ENCODE measurements around the gene ZWILCH.
"Not testable (repeated sequence)": the region's sequence is repeated elsewhere in the genome, so short reads cannot be mapped to it uniquely, and the experiment has no call there.

Gene ZWILCH

DNA sequence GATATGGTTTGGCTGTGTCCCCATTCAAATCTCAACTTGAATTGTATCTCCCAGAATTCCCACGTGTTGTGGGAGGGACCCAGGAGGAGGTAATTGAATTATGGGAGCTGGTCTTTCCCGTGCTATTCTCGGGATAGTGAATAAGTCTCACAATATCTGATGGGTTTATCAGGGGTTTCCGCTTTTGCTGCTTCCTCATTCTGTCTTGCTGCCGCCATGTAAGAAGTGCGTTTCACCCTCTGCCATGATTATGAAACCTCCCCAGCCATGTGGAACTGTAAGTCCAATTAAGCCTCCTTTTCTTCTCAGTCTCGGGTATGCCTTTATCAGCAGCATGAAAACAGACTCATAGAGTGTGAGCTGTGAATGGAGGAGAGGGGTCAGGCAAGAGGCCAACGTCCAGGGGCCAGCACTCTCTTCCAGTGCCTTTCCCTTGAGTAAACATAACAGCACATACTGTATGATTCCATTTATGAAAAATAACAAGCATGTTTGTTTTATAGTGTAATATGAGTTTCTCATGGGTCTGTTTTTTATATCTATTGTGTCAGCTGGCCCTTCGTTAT is 76.9 kb downstream of the ZWILCH start:
- DNase-seq (ENCODE audit: low read depth), result no peak

DNA sequence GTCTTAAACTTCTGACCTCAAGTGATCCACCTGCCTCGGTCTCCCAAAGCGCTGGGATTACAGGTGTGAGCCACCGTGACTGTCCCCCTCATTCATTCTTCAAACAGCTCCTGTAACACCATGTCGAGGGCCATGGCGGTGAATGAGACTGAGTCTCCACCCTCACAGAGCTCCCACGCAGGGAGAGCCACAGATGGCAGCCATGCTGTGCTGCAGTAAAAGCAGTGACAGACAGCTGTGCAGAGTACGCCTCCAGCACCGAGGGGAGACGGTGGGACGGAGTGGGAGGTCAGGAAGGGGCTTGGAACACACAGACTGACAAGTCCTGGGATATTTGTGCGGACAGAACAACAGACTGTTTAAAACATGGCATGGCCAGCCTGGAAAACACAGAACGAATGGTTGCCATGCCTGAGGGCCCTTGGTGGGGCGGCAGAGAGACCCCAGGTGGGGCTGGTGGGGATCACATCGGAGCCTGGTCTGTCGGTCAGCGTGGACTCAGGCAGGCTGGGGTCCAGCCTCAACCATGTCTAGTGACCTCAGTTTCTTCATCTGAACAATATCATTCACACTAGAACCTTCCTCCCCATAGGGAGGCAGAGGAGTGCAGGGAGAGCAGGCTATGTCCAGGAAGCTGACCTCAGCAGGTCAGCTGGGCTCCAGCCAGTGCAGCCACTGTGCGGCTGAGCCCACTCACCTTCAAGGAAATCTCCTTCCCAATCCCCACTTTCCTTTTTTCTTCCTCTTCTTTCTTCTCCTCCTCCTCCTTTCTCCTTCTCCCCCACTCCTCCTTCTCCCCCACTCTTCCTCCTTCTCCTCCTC is 81.2 kb downstream of the ZWILCH start:
- DNase-seq (ENCODE audit: low read depth), result no peak

DNA sequence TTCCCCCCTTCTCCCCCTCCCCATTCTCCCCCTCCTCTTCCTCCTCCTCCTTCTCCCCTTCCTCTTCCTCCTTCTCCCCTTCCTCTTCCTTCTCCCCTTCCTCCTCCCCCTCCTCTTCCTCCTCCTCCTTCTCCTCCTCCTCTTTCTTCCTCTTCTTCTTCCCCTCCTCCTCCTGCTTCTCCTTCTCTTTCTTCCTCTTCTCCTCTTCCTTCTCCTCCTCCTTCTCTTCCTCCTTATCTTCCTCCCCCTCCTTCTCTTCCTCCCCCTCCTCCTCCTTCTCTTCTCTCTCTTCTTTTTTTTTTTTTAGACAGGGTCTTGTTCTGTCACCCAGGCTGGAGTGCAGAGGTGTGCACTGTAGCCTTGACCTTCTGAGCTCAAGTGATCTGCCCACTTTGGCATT is 81.9 kb downstream of the ZWILCH start:
- DNase-seq (ENCODE audit: low read depth), result no peak

DNA sequence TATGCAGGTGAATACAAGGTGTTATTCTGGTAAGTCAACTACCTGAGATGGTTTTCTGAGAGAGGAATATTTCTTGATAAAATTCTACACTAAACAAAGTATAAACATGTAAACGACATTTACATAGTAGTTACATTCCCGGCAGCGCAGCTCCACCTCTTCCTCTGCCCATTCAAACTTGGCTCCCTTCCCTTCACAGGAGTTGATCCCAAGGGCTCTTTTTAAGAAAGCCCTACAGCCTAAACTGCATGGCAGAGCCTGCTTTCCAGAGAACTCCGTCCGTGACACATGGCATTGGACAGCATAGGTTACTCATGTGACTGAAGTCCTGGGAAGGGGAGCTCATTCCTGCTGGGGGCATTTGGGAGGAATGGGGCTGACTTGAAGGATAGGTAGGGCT is 82.6 kb downstream of the ZWILCH start:
- no peak for DNase-seq (ENCODE audit: low read depth)

DNA sequence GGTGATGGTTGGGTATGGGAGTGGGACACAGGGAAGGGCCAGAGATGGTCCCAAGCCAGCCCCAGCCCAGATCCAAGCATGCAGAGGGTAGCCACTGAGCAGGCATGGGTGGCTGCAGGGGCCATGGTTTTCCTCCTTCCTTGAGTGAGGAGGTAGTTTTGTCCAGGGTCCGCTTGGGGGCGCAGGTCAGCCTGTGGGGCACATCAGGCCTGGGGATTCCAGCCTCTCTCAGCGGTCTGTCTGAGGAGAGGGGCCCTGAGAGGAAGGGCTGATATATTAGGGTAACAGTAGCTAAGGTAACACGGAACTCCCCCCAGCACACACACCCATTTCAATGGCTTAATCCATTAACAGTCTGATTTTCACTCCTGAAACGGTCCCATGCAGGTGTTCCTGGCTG is 83.4 kb downstream of the ZWILCH start:
- no peak for DNase-seq (ENCODE audit: low read depth)

DNA sequence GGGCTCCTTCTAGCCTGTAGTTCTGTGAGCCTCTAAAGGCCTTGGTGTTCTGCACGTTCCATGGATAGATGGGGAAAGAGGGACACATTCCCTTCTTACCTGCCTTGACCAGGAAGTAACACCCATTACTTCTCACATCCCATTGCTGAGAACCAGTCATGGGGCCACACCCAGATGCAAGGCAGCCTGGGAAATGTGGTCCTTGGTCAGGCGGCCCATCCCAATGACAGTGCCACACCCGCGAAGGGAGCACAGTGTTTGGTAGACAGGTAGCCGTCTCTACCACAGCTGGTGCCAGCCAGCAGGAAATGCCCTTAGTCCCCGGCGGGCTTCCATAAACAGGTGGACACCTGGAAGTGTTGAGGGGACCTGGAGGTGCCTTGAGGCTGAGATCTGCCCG is 83.8 kb downstream of the ZWILCH start:
- DNase-seq (ENCODE audit: low read depth), result no peak

DNA sequence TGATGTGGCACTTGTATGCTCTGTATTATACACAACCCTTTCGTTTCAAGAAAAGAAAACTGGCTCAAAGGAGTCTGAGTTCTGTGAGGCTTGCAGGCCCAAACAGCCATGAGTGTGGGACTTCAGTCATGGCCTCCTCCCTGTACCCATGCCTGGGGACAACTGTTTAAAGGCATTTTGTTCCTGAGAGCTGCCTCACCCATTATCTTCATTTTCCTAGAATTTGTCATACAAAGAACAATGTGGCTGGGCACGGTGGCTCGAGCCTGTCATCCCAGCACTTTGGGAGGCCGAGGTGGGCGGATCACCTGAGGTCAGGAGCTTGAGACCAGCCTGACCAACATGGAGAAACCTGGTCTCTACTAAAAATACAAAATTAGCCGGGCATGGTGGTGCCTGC is 84.3 kb downstream of the ZWILCH start:
- DNase-seq (ENCODE audit: low read depth), result not testable (repeated sequence)

DNA sequence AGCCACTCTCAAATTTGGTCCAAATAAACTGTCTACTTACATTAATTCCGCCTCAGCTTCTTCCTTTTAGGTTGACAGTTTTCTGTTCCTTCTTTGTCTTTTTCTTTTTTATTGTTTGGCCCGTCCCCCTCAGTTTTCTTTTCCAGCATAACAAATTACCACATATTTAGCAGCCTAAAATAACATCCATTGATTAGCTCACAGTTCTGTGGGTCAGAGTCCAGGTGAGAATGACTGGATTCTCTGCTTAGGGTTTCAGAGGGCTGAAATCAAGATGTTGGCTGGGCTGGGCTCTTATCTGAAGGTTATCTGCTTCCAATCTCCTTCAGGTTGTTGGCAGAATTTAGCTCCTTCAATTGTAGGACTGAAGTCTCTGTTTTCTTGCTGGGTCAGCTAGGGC is 85.3 kb downstream of the ZWILCH start:
- DNase-seq (ENCODE audit: low read depth), result no peak

DNA sequence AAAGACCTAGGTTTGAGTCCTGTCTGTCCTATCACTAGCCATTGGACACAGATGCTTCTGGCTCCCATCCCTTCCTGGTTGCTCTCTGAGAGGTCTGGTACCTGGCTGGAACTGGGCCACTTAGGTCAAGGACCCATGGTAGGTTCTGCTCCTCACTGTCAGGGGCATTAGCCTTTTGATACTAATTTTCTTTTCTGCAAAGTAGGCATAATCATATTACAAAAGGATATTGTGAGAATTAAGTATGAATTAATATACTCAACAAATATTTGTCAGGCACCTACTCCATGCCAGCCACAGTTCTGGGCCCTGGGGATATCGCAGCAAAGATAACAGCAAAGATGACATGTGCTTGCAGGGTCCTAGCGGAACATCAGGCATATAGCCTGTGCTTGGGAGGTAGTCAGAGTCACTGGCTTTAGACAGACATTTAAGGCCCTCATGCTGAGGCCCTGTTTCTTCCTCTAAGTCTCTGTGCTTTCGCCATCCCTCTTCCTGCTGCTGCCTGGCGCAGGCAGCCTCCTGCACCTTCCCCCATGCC is 86.3 kb downstream of the ZWILCH start:
- DNase-seq (ENCODE audit: low read depth), result no peak

DNA sequence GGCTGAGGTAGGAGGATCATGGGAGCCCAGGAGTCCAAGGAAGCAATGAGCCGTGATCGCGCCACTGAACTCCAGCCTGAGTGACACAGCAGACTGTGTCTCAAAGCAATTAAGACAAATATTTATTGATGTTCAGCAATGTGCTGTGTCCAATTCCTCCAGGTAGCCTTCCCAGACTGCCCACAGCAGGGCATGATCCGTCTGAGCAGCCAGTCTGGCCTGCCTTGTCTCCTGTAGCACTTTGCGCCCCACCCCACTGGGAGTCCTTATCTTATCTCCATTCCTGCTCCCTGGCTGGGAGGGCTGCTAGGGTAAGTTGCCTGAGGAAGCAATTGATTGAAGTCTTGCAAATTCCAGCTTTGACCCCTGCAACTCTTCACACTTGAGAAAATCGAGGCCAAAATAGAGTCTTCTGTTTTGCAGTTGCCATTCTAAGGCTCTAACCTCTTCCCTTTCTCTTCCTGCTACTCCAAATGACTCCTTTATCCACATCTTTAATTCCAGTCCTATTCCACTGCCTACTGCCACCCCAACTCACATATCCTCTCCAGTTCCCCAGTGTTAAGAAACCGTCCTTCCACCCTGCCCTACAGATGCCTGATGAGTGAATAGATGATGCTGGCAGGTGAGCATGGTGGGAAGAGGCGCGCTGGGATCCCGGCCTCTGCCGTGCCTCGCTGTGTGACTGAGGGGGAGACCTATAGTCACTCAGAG is 87.5 kb downstream of the ZWILCH start:
- no peak for DNase-seq (ENCODE audit: low read depth)

DNA sequence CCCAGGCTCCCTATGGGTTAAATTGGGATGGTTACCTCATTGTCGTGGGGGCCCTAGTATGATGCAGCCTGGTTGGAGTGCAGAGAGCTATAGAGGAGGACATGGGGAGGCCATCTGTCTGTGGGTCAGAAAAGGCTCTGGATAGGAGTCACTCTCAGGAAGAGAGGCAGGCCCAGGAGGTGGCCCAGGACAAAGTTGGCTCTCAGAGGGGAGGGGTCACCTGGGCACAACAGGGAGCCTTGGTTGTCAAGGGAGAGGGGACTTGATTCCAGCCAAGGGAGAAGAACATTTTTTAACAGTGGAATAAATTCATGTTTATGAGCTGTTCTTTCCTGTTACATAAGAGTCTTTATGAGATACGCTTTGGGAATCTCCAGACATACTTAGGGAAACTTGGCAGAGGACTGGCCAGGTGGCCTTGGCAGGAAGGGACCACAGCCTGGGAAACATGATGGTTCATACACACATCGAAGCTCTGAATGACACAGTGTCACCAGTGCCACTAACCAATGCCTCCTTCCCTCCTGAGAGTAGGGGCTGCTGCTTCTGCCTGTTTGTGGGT is 88.2 kb downstream of the ZWILCH start:
- no peak for DNase-seq (ENCODE audit: low read depth)

DNA sequence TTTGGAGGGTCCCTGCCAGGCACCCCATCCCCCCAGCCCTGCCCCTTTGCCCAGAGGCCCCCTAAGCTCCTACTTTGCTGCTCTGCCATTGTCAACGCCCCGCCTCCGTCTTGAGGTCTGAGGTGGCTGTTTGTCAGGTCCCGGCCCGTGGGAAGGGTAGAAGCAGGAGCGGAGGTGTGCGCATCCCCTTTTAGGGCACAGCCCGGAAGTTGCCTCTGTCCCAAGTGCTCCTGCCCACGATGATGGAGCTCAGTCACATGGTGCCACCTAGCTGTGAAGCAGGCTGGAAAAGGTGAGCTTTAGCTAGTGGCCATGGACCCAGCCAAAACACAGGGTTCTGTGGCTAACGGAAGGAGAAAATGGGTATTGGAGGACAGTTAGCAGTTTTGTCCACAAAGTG is 89.2 kb downstream of the ZWILCH start:
- DNase-seq (ENCODE audit: low read depth), result no peak

DNA sequence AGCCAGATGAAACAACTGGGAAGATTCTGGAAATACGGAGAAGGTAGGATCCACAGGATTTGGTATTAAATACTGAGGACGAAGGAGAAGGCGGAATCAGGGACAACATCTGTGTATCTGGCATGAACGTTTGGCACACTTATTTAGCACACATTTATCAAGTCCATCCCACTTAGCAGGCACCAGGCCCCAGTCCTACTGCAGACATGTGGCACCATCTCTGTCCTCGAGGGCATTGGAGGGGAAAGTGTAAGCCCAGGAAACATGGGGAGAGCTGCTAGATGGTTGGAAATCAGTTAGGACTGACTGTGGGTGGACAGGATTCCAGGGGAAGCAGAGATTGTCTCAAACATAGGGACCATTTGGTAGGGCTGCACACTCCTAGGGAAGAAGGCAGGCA is 89.7 kb downstream of the ZWILCH start:
- DNase-seq (ENCODE audit: low read depth), result no peak

DNA sequence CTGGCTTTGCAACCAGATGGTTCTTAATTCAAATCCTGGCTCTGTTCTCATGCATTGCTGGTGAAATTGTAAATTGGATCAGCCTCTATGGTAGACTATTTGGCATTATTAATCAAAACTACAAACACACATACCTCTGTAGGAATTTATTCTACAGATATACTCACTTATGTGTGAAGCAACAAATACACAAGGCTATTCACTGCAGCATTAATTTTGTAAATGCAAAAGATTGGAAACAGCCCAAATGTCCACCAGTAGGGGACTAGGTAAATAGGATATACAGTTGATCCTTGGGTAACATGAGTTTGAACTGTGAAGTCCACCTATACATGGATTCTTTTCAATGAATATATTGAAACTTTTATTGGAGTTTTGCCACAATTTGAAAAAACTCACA is 90.2 kb downstream of the ZWILCH start:
- DNase-seq (ENCODE audit: low read depth), result no peak

DNA sequence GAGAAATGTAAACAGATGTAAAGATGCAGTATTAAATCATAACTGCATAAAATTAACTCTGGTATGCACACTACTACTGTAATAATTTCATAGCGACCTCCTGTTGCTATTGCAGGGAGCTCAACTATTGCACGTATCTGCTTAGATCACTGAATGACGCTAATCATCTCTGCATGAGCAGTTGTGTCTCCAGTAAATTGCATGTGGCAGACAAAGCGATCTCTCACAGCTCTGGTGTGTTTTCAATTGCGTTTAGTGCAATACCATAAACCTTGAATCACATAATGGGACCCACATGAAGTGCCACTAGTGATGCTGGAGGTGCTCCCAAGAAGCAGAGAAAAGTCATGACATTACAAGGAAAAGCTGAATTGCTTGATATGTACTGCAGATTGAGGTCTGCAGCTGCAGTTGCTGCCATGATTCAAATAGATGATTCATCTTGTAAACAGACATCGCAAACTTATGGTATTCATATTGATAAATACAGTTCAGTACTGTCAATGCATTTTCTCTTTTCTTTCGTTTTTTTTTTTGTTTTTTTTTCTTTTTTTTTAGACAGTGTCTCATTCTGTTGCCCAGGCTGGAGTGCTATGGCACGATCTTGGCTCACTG is 90.9 kb downstream of the ZWILCH start:
- DNase-seq (ENCODE audit: low read depth), result no peak

DNA sequence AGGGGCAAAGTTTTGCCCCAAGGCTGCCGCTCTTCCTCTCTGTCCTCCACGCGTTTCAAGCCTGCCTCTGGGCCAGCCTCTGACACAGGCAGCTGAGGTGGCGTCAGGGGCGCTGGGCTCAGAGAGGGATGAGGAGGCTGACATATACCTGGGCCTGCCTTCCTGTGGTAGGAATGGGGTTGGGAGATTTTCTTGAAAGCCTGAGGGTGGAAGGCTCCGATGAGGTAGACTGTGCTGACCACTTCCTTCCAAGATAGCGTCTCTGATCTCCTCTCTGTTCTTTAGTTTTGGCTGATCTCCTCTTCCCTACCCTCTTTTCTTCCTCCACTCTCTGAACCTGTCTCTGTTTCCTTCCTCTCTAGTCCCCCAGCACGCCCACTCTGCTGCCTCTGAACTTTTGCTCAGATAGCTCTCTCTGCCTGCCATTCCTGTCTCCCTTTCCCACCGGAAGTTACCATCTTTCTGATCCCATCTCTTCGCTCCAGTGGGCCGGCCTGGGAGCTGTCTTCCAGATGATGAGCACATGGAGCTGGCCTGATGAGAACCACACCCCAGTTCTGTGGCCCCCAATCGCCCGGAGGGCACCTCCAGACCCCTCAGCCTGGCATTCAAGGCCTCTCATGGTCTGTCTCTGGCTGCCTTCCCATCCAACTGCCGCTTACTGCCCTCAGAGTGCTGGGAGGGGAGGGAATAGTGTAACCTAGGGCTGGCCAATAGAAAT is 93.1 kb downstream of the ZWILCH start:
- DNase-seq (ENCODE audit: low read depth), result no peak
